ENCODE data around the gene SKP1.

SKP1 gene

DNA sequence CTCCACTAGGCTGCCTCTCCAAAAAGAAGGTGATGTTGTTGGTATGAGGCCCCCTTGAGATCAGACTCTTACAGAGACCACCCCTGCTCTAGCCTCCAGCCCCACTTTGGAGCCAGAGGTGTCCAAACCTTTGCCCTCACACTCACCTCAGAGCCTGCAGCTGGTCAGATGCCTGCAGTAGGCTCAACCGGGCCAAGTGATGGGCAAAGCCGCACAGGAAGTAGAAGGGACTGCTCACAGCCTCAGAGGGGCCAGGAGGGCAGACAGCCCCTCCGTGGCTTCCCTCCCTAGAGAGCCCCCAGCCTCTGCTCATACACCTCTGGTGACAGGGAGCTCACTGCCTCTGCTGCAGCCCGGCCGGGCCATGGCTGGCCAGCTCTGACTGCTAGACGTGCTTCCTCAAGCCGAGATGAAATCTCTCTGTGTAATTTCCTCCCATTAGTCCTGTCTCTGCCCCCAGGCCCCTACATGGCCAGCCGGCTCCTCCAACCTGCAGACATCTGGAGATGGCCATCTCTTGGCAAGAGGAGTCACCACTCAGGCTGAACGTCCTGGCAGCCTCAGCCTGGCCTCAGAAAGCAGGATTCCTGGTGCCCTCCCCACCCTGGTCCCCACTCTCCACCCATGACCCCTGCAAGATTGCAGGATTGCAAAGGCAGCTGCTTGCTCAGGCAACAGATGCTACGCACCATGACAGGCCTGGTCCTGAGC lies 69.6 kb downstream of the SKP1 start:
- no peak for TF ChIP-seq POLR2AphosphoS5 (IDR thresholded peaks at IDR 0.05; ENCODE audit: low read depth, low read length)
- no peak for TF ChIP-seq PAX5 (IDR thresholded peaks at IDR 0.05; ENCODE audit: insufficient read depth, low read length, severe bottlenecking)
- no peak for TF ChIP-seq SPI1 (IDR thresholded peaks at IDR 0.05; ENCODE audit: low read depth, low read length)
- no peak for TF ChIP-seq POLR2A (IDR thresholded peaks at IDR 0.05; ENCODE audit: low read depth, low read length)
- TF ChIP-seq POU2F2 (IDR thresholded peaks at IDR 0.05; ENCODE audit: low read depth, low read length) = no peak
- TF ChIP-seq TAF1 (IDR thresholded peaks at IDR 0.05; ENCODE audit: low read depth, low read length) = no peak
- no peak for FAIRE-seq
- DNase-seq (ENCODE audit: insufficient read length, low spot score) = no peak

DNA sequence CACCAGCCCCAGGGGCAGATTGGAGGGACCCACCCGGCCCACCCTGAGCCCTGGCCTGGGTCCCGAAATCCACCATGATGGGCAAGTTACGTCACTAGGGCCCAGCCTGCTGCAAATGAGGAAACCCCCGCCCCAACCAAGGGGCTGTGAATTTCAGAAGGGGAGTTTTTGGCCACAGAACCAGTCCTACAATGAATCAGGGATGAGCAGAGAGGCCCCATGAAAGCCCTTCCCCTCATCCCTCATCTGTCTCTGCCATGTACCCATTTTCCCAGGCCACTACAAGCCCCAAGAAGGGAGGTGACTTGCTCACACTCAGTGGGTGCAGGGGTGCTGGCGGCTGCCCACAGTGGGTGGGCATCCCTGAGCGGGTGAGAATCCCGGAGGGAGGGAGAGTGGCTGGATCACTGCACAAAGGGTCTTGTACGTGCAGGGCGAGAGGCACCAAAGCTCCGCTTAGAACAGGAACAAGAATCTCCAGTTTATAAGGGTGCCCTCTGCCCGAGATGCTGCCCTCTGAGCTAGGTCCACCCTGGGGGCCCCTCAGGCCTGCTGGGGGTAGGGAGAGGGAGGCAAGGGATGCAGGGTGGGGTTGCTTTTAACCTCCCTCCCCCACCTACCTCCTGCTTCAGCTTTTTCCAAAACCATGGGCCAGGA lies 72.6 kb downstream of the SKP1 start:
- FAIRE-seq (peak; percentile 16), DNase-seq (ENCODE audit: insufficient read length, low spot score) (no peak)
- TF ChIP-seq PAX5 (IDR thresholded peaks at IDR 0.05; ENCODE audit: insufficient read depth, low read length, severe bottlenecking) (no peak), SPI1 (IDR thresholded peaks at IDR 0.05; ENCODE audit: low read depth, low read length) (peak; percentile 32; the same call in 1 of the 2 replicates), POU2F2 (IDR thresholded peaks at IDR 0.05; ENCODE audit: low read depth, low read length) (0 out of 2 replicates have a peak, but pooled peaks have one; percentile 40), TAF1 (IDR thresholded peaks at IDR 0.05; ENCODE audit: low read depth, low read length) (peak; percentile 27; the same call in 1 of the 2 replicates)

DNA sequence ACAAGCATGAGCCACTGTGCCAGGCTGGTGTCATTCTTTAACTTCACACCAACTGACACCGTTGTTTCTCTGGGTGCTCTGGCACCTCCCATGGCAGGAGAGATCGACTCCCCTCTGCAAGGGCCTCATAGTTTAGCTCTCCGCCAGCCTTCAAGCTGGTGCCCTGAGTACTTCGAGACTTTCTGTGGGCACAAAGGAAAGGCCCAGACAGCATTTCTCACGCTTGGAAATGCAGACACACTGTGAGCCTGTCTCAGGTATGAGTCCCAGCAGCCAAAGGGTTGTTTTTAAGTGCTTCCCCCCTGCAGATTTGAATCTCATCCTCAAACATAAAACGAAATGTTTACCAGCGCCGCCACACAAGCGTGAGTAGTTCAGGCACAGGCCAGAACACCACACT lies 73.4 kb downstream of the SKP1 start:
- DNase-seq (ENCODE audit: insufficient read length, low spot score) (no peak), FAIRE-seq (peak; percentile 13)
- TF ChIP-seq POU2F2 (IDR thresholded peaks at IDR 0.05; ENCODE audit: low read depth, low read length) = no peak
- TF ChIP-seq POLR2A (IDR thresholded peaks at IDR 0.05; ENCODE audit: low read depth, low read length) = no peak
- no peak for TF ChIP-seq TAF1 (IDR thresholded peaks at IDR 0.05; ENCODE audit: low read depth, low read length)
- TF ChIP-seq POLR2AphosphoS5 (IDR thresholded peaks at IDR 0.05; ENCODE audit: low read depth, low read length) = no peak
- TF ChIP-seq SPI1 (IDR thresholded peaks at IDR 0.05; ENCODE audit: low read depth, low read length) = no peak
- no peak for TF ChIP-seq PAX5 (IDR thresholded peaks at IDR 0.05; ENCODE audit: insufficient read depth, low read length, severe bottlenecking)

GRCh38 chr5:134101686-134102439 lies 74.9 kb downstream of the SKP1 start:
- FAIRE-seq = peak; percentile 85
- TF ChIP-seq POU2F2 (IDR thresholded peaks at IDR 0.05; ENCODE audit: low read depth, low read length) (no peak), SPI1 (IDR thresholded peaks at IDR 0.05; ENCODE audit: low read depth, low read length) (no peak), POLR2A (IDR thresholded peaks at IDR 0.05; ENCODE audit: low read depth, low read length) (0 out of 2 replicates have a peak, but pooled peaks have one; percentile 46), TAF1 (IDR thresholded peaks at IDR 0.05; ENCODE audit: low read depth, low read length) (peak; percentile 52; the same call in 1 of the 2 replicates)
- DNase-seq (ENCODE audit: insufficient read length, low spot score) = peak; percentile 69

- FAIRE-seq (peak; percentile 96), DNase-seq (ENCODE audit: insufficient read length, low spot score) (peak; percentile 73)
- TF ChIP-seq POU2F2 (IDR thresholded peaks at IDR 0.05; ENCODE audit: low read depth, low read length) (peak; percentile 91), POLR2A (IDR thresholded peaks at IDR 0.05; ENCODE audit: low read depth, low read length) (peak; percentile 43), TAF1 (IDR thresholded peaks at IDR 0.05; ENCODE audit: low read depth, low read length) (peak; percentile 6; the same call in 1 of the 2 replicates), POLR2AphosphoS5 (IDR thresholded peaks at IDR 0.05; ENCODE audit: low read depth, low read length) (peak; percentile 15), PAX5 (IDR thresholded peaks at IDR 0.05; ENCODE audit: insufficient read depth, low read length, severe bottlenecking) (no peak), SPI1 (IDR thresholded peaks at IDR 0.05; ENCODE audit: low read depth, low read length) (no peak)
Observed at GRCh38 chr5:134100283-134101091, 76.3 kb downstream of the SKP1 start.

DNA sequence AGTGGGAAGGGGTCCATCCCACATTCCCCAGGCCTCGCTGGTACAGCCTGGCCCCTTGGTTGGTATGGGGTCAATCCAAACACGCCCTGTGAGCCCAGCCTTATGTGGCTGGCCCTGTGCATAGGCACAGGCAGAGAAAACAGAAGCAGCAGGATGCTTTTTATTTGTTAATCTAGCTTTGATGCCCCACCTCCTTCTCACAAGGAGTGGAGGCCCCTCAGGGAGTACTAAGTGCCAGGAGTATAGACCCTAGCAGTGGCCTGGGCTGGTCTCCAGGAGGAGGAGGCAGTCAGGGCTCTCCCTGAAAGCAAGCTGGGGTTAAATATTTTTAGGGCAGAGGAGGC lies 76.8 kb downstream of the SKP1 start:
- FAIRE-seq (no peak), DNase-seq (ENCODE audit: insufficient read length, low spot score) (no peak)
- no peak for TF ChIP-seq SPI1 (IDR thresholded peaks at IDR 0.05; ENCODE audit: low read depth, low read length)
- no peak for TF ChIP-seq POLR2A (IDR thresholded peaks at IDR 0.05; ENCODE audit: low read depth, low read length)
- no peak for TF ChIP-seq PAX5 (IDR thresholded peaks at IDR 0.05; ENCODE audit: insufficient read depth, low read length, severe bottlenecking)
- no peak for TF ChIP-seq TAF1 (IDR thresholded peaks at IDR 0.05; ENCODE audit: low read depth, low read length)
- no peak for TF ChIP-seq POU2F2 (IDR thresholded peaks at IDR 0.05; ENCODE audit: low read depth, low read length)
- TF ChIP-seq POLR2AphosphoS5 (IDR thresholded peaks at IDR 0.05; ENCODE audit: low read depth, low read length) = no peak; the same call in 1 of the 2 replicates

- DNase-seq (ENCODE audit: insufficient read length, low spot score) (no peak), FAIRE-seq (no peak)
- TF ChIP-seq PAX5 (IDR thresholded peaks at IDR 0.05; ENCODE audit: insufficient read depth, low read length, severe bottlenecking) (no peak), POLR2A (IDR thresholded peaks at IDR 0.05; ENCODE audit: low read depth, low read length) (no peak), TAF1 (IDR thresholded peaks at IDR 0.05; ENCODE audit: low read depth, low read length) (no peak), SPI1 (IDR thresholded peaks at IDR 0.05; ENCODE audit: low read depth, low read length) (peak; percentile 63), POU2F2 (IDR thresholded peaks at IDR 0.05; ENCODE audit: low read depth, low read length) (no peak), POLR2AphosphoS5 (IDR thresholded peaks at IDR 0.05; ENCODE audit: low read depth, low read length) (no peak)
Observed at GRCh38 chr5:134099288-134099872, 77.4 kb downstream of the SKP1 start.

All from GM12891 (cell line).